HepG2 (cell line): ENCODE results near the gene SIRT7. TPM values are rescaled to one million over a fixed set of nuclear protein-coding genes. Genes with fewer than 3 reads are reported as not detected.

Experiments
- BRCA1 ChIP-seq: sonication (generic); formaldehyde crosslinking; IDR thresholded peaks from 2 replicates; pipeline ENCODE4 v1.4.0; 2020; ENCODE audit warnings: missing genetic modification reagents
- CERS6 ChIP-seq: sonication (generic); formaldehyde crosslinking; IDR thresholded peaks from 2 replicates; pipeline ENCODE4 v1.5.0; 2020; ENCODE audit warnings: missing genetic modification reagents
- FOXO4 ChIP-seq: sonication (generic); formaldehyde crosslinking; conservative IDR thresholded peaks from 2 replicates; pipeline ENCODE4 v1.8.1; 2023; ENCODE audit warnings: missing genetic modification reagents
- KDM2A ChIP-seq: sonication (generic); formaldehyde crosslinking; IDR thresholded peaks from 2 replicates; pipeline ENCODE4 v1.4.0; 2020; ENCODE audit warnings: low read depth, missing genetic modification reagents, borderline replicate concordance
- RFX1 ChIP-seq: fragments of 450-650 bp; IDR thresholded peaks from 2 replicates; pipeline ENCODE4 v1.6.1; 2017
- RFX5 ChIP-seq: IDR thresholded peaks from 2 replicates; pipeline ENCODE4 v1.6.1; 2011; ENCODE audit warnings: low read depth, low read length, improper control_type of control experiment
- ZBTB39 ChIP-seq: sonication (generic); formaldehyde crosslinking; IDR thresholded peaks from 2 replicates; pipeline ENCODE4 v1.5.0; 2020; ENCODE audit warnings: missing genetic modification reagents
- ZNF382 ChIP-seq: sonication (generic); formaldehyde crosslinking; IDR thresholded peaks from 2 replicates; pipeline ENCODE4 v1.5.0; 2020; ENCODE audit warnings: missing genetic modification reagents, mild to moderate bottlenecking, borderline replicate concordance
- ZNF543 ChIP-seq: sonication (generic); formaldehyde crosslinking; IDR thresholded peaks from 2 replicates; pipeline ENCODE4 v1.4.0; 2020; ENCODE audit warnings: mild to moderate bottlenecking, missing genetic modification reagents
- ZNF775 ChIP-seq: sonication (generic); formaldehyde crosslinking; IDR thresholded peaks from 2 replicates; pipeline ENCODE4 v1.4.0; 2020; ENCODE audit warnings: missing genetic modification reagents, mild to moderate bottlenecking, moderate library complexity, borderline replicate concordance
- polyA plus RNA-seq, 8 experiments: library from polyadenylated mRNA; depleted of rRNA in 3 of 8; stranded (reverse) in 7 of 8; unstranded in 1 of 8; fragments of >200 nt; fragmentation: Illumina TruSeq in 4 of 8; extraction: Trizol in 4 of 8; gene quantifications; 2 replicates each; pipeline versions ENCODE4 v1.2.1 to v1.2.3, GENCODE V29; 2011 to 2016; ENCODE audit warnings: low read depth in 4 of 8, missing spikeins in 1 of 8, mixed read lengths in 1 of 8; ENCODE audit not compliant: insufficient read depth in 1 of 8
- total RNA-seq, 5 experiments: library from RNA; depleted of rRNA; stranded (reverse); fragments of >200 nt; fragmentation: Illumina TruSeq; extraction: Trizol; gene quantifications; 2 replicates each; pipeline ENCODE4 v1.2.3, GENCODE V29; 2016; ENCODE audit warnings: low read depth in 1 of 5
- TF ChIP-seq, protein P1 (sequence below): sonication (generic); formaldehyde crosslinking; IDR thresholded peaks from 2 replicates; pipeline ENCODE4 v1.5.0; 2020; ENCODE audit warnings: mild to moderate bottlenecking, missing genetic modification reagents, borderline replicate concordance
- TF ChIP-seq, protein P2 (sequence below), 2 experiments: sonication (generic) in 1 of 2; formaldehyde crosslinking in 1 of 2; IDR thresholded peaks; 2 replicates each; pipeline versions ENCODE4 v1.4.0 to v1.6.1; 2016 to 2020; ENCODE audit warnings: borderline replicate concordance in 1 of 2, low read depth in 1 of 2, mild to moderate bottlenecking in 1 of 2, missing genetic modification reagents in 1 of 2
- TF ChIP-seq, protein P3 (sequence below): IDR thresholded peaks from 2 replicates; pipeline ENCODE4 v1.6.1; 2016; ENCODE audit warnings: mild to moderate bottlenecking

SIRT7 gene
- total and polyA plus RNA-seq, 2 of the 13 experiments (the other 11 are each of a cell fraction or from before 2014, with no cell fraction given): 8.3 to 24.8 TPM

GRCh38 chr17:81932333-81932983, 14.5 kb upstream of the SIRT7 start (continued):
- TF ChIP-seq FOXO4 (CRISPR knock-in tag): no peak
- TF ChIP-seq, protein P1, sequence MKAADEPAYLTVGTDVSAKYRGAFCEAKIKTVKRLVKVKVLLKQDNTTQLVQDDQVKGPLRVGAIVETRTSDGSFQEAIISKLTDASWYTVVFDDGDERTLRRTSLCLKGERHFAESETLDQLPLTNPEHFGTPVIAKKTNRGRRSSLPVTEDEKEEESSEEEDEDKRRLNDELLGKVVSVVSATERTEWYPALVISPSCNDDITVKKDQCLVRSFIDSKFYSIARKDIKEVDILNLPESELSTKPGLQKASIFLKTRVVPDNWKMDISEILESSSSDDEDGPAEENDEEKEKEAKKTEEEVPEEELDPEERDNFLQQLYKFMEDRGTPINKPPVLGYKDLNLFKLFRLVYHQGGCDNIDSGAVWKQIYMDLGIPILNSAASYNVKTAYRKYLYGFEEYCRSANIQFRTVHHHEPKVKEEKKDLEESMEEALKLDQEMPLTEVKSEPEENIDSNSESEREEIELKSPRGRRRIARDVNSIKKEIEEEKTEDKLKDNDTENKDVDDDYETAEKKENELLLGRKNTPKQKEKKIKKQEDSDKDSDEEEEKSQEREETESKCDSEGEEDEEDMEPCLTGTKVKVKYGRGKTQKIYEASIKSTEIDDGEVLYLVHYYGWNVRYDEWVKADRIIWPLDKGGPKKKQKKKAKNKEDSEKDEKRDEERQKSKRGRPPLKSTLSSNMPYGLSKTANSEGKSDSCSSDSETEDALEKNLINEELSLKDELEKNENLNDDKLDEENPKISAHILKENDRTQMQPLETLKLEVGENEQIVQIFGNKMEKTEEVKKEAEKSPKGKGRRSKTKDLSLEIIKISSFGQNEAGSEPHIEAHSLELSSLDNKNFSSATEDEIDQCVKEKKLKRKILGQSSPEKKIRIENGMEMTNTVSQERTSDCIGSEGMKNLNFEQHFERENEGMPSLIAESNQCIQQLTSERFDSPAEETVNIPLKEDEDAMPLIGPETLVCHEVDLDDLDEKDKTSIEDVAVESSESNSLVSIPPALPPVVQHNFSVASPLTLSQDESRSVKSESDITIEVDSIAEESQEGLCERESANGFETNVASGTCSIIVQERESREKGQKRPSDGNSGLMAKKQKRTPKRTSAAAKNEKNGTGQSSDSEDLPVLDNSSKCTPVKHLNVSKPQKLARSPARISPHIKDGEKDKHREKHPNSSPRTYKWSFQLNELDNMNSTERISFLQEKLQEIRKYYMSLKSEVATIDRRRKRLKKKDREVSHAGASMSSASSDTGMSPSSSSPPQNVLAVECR: no peak
- TF ChIP-seq, protein P2, sequence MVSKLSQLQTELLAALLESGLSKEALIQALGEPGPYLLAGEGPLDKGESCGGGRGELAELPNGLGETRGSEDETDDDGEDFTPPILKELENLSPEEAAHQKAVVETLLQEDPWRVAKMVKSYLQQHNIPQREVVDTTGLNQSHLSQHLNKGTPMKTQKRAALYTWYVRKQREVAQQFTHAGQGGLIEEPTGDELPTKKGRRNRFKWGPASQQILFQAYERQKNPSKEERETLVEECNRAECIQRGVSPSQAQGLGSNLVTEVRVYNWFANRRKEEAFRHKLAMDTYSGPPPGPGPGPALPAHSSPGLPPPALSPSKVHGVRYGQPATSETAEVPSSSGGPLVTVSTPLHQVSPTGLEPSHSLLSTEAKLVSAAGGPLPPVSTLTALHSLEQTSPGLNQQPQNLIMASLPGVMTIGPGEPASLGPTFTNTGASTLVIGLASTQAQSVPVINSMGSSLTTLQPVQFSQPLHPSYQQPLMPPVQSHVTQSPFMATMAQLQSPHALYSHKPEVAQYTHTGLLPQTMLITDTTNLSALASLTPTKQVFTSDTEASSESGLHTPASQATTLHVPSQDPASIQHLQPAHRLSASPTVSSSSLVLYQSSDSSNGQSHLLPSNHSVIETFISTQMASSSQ (IDR thresholded peaks at IDR 0.05; ENCODE audit: low read depth): no peak
- TF ChIP-seq, protein P2 (CRISPR knock-in tag; IDR thresholded peaks at IDR 0.05; ENCODE audit: borderline replicate concordance): no peak
- TF ChIP-seq BRCA1 (CRISPR knock-in tag): no peak
- TF ChIP-seq ZNF382 (CRISPR knock-in tag): no peak
- no peak for TF ChIP-seq RFX5
- no peak for TF ChIP-seq CERS6 (CRISPR knock-in tag)
- 0 out of 2 replicates have a peak, but pooled peaks have one; percentile 7 for TF ChIP-seq ZNF543 (CRISPR knock-in tag)
- no peak for TF ChIP-seq RFX1
- TF ChIP-seq, protein P3, sequence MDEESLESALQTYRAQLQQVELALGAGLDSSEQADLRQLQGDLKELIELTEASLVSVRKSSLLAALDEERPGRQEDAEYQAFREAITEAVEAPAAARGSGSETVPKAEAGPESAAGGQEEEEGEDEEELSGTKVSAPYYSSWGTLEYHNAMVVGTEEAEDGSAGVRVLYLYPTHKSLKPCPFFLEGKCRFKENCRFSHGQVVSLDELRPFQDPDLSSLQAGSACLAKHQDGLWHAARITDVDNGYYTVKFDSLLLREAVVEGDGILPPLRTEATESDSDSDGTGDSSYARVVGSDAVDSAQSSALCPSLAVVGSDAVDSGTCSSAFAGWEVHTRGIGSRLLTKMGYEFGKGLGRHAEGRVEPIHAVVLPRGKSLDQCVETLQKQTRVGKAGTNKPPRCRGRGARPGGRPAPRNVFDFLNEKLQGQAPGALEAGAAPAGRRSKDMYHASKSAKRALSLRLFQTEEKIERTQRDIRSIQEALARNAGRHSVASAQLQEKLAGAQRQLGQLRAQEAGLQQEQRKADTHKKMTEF (CRISPR knock-in tag): peak; percentile 28; the same call in 1 of the 2 replicates
- no peak for TF ChIP-seq ZBTB39 (CRISPR knock-in tag)
- TF ChIP-seq ZNF775 (CRISPR knock-in tag): no peak
- TF ChIP-seq KDM2A (CRISPR knock-in tag): no peak
